A549 (cell line): ENCODE measurements around the gene SMG9. TPM values are rescaled to one million over a fixed set of nuclear protein-coding genes. Genes with fewer than 3 reads are reported as not detected.
A peak's percentile ranks its signal among the peaks of the same experiment; 100 is the strongest.
"Not testable (repeated sequence)": the region's sequence is repeated elsewhere in the genome, so short reads cannot be mapped to it uniquely, and the experiment has no call there.

Source experiments
- ATAC-seq, 2 experiments: fragments of 200-7000 bp in 1 of 2; fragments of >200 bp in 1 of 2; cut with Nextera tagmentation in 1 of 2; cut with Tn5 transposase in 1 of 2; 3 replicates each; pipeline versions ENCODE4 v1.8.0 to v1.9.1; 2018 to 2020; ENCODE audit warnings: mild to moderate bottlenecking in 1 of 2, moderate library complexity in 1 of 2
- CTCF ChIA-PET: fragments of 300-600 bp; sonication (Branson Sonifier 250); formaldehyde crosslinking; extraction: SDS; loops from one replicate; lab custom pipeline; 2021; ENCODE audit warnings: antibody characterized with exemption, inconsistent platforms; lab: Yijun Ruan, JAX
- POLR2A ChIA-PET: fragments of 350-600 bp; formaldehyde crosslinking; extraction: SDS; loops from one replicate; lab custom pipeline; 2021; ENCODE audit warnings: antibody characterized with exemption, inconsistent platforms; lab: Yijun Ruan, JAX
- DNase-seq, 2 experiments: peaks; one replicate each; pipeline versions ENCODE4 v3.0.0 to v3.0.0-alpha.2; 2011 to 2016; ENCODE audit warnings: low read depth in 1 of 2, low spot score in 1 of 2
- FAIRE-seq: peaks from 2 replicates; lab custom pipeline; 2011; peaks lifted over from hg19 to GRCh38; lab: Jason Lieb, UNC
- H3K27ac ChIP-seq, 2 experiments: fragments of >200 bp; sonication (Bioruptor Twin); formaldehyde crosslinking; 3 replicates each; pipeline ENCODE4 v1.5.1; 2016 to 2017
- H3K4me1 ChIP-seq: fragments of >200 bp; sonication (Bioruptor Twin); formaldehyde crosslinking; 3 replicates; pipeline ENCODE4 v1.6.1; 2016
- H3K4me2 ChIP-seq: fragments of >200 bp; sonication (Bioruptor Twin); formaldehyde crosslinking; 3 replicates; pipeline ENCODE4 v1.6.1; 2016
- H3K4me3 ChIP-seq: fragments of >200 bp; sonication (Bioruptor Twin); formaldehyde crosslinking; 3 replicates; pipeline ENCODE4 v1.5.1; 2016
- H3K9me3 ChIP-seq: fragments of >200 bp; sonication (Bioruptor Twin); formaldehyde crosslinking; 3 replicates; pipeline ENCODE4 v1.6.1; 2016
- BHLHE40 ChIP-seq: IDR thresholded peaks from 2 replicates; pipeline ENCODE4 v1.6.1; 2012; ENCODE audit warnings: low read depth, low read length, inconsistent platforms
- CBX8 ChIP-seq: fragments of 200-600 bp; sonication (generic); IDR thresholded peaks from 2 replicates; pipeline ENCODE4 v1.6.1; 2016
- CEBPB ChIP-seq, 2 experiments: fragments of >200 bp in 1 of 2; sonication (Bioruptor Twin) in 1 of 2; formaldehyde crosslinking in 1 of 2; IDR thresholded peaks; 2 replicates each; pipeline ENCODE4 v1.6.1; 2012 to 2016
- CHD2 ChIP-seq: fragments of 150-350 bp; IDR thresholded peaks from 2 replicates; pipeline ENCODE4 v1.6.1; 2014; ENCODE audit warnings: low read length; ENCODE audit not compliant: partially characterized antibody
- E2F6 ChIP-seq: IDR thresholded peaks from 2 replicates; pipeline ENCODE4 v1.6.1; 2012; ENCODE audit warnings: low read depth, borderline replicate concordance
- EHF ChIP-seq: fragments of 250-450 bp; sonication (Bioruptor Pico); IDR thresholded peaks from 2 replicates; pipeline ENCODE4 v1.5.0; 2020; ENCODE audit warnings: mild to moderate bottlenecking
- EHMT2 ChIP-seq: fragments of 200-600 bp; sonication (generic); IDR thresholded peaks from 2 replicates; pipeline ENCODE4 v1.6.1; 2016; ENCODE audit warnings: antibody characterized with exemption, low read depth, mild to moderate bottlenecking, moderate library complexity
- EP300 ChIP-seq, 2 experiments: fragments of >200 bp; sonication (Bioruptor Twin); formaldehyde crosslinking; IDR thresholded peaks; 2 replicates in 1 of 2; 3 replicates in 1 of 2; pipeline ENCODE4 v1.6.1; 2016 to 2017
- ESRRA ChIP-seq: fragments of 150-350 bp; IDR thresholded peaks from 2 replicates; pipeline ENCODE4 v1.6.1; 2014; ENCODE audit warnings: mild to moderate bottlenecking, low read length, borderline replicate concordance
- FOSL2 ChIP-seq, 2 experiments: fragments of 450-650 bp in 1 of 2; fragments of >200 bp in 1 of 2; sonication (Bioruptor Twin) in 1 of 2; formaldehyde crosslinking; IDR thresholded peaks; 2 replicates each; pipeline versions ENCODE4 v1.5.0 to v1.6.1; 2016 to 2020; ENCODE audit warnings: mild to moderate bottlenecking in 1 of 2, moderate library complexity in 1 of 2
- GATA3 ChIP-seq: IDR thresholded peaks from 2 replicates; pipeline ENCODE4 v1.6.1; 2012; ENCODE audit warnings: borderline replicate concordance
- HDAC2 ChIP-seq: fragments of 200-600 bp; sonication (generic); IDR thresholded peaks from 2 replicates; pipeline ENCODE4 v1.6.1; 2016
- HOXB13 ChIP-seq: fragments of 250-450 bp; sonication (Bioruptor Pico); IDR thresholded peaks from 2 replicates; pipeline ENCODE4 v1.5.0; 2020; ENCODE audit warnings: low read depth, mild to moderate bottlenecking, moderate library complexity
- JUN ChIP-seq, 2 experiments: fragments of >200 bp; sonication (Bioruptor Twin); formaldehyde crosslinking; IDR thresholded peaks; 2 replicates in 1 of 2; 3 replicates in 1 of 2; pipeline ENCODE4 v1.6.1; 2016 to 2017
- JUNB ChIP-seq: fragments of >200 bp; sonication (Bioruptor Twin); formaldehyde crosslinking; IDR thresholded peaks from 2 replicates; pipeline ENCODE4 v1.6.1; 2016
- KDM1A ChIP-seq: fragments of 200-600 bp; sonication (generic); IDR thresholded peaks from 2 replicates; pipeline ENCODE4 v1.6.1; 2016; ENCODE audit warnings: low read depth, mild to moderate bottlenecking
- KDM5A ChIP-seq: fragments of 200-600 bp; sonication (generic); IDR thresholded peaks from 2 replicates; pipeline ENCODE4 v1.6.1; 2016; ENCODE audit warnings: antibody characterized with exemption, mild to moderate bottlenecking
- MAFK ChIP-seq: fragments of 450-650 bp; IDR thresholded peaks from 2 replicates; pipeline ENCODE4 v1.6.1; 2014; ENCODE audit not compliant: partially characterized antibody
- MAX ChIP-seq: IDR thresholded peaks from 2 replicates; pipeline ENCODE4 v1.6.1; 2012
- MAZ ChIP-seq: fragments of 150-350 bp; IDR thresholded peaks from 2 replicates; pipeline ENCODE4 v1.6.1; 2014; ENCODE audit warnings: antibody characterized with exemption, low read depth, low read length, borderline replicate concordance
- MYC ChIP-seq: IDR thresholded peaks from 2 replicates; pipeline ENCODE4 v1.6.1; 2012; ENCODE audit warnings: mild to moderate bottlenecking, inconsistent platforms, low read length, improper control_type of control experiment, borderline replicate concordance
- NR3C1 ChIP-seq: fragments of >200 bp; sonication (Bioruptor Twin); formaldehyde crosslinking; IDR thresholded peaks from 3 replicates; pipeline ENCODE4 v1.6.1; 2017
- PHF8 ChIP-seq: fragments of 200-600 bp; sonication (generic); IDR thresholded peaks from 2 replicates; pipeline ENCODE4 v1.6.1; 2016; ENCODE audit warnings: low read depth, mild to moderate bottlenecking, antibody characterized with exemption, moderate library complexity, borderline replicate concordance
- POLR2A ChIP-seq: IDR thresholded peaks from 2 replicates; pipeline ENCODE4 v1.6.1; 2012; ENCODE audit warnings: mild to moderate bottlenecking, low read length
- POLR2AphosphoS2 ChIP-seq: conservative IDR thresholded peaks from 2 replicates; pipeline ENCODE4 v1.6.1; 2012; ENCODE audit warnings: low read length, improper control_type of control experiment, inconsistent platforms
- RAD21 ChIP-seq, 2 experiments: fragments of >200 bp in 1 of 2; sonication (Bioruptor Twin) in 1 of 2; formaldehyde crosslinking in 1 of 2; IDR thresholded peaks in 1 of 2; conservative IDR thresholded peaks in 1 of 2; 2 replicates in 1 of 2; 3 replicates in 1 of 2; pipeline ENCODE4 v1.6.1; 2012 to 2018; ENCODE audit warnings: inconsistent platforms in 1 of 2
- RARB ChIP-seq: fragments of 250-450 bp; sonication (Bioruptor Pico); IDR thresholded peaks from 2 replicates; pipeline ENCODE4 v1.8.0; 2021; ENCODE audit warnings: mild to moderate bottlenecking, moderate library complexity
- RFX5 ChIP-seq: fragments of 450-650 bp; IDR thresholded peaks from 2 replicates; pipeline ENCODE4 v1.7.1; 2014; ENCODE audit warnings: antibody characterized with exemption, mild to moderate bottlenecking, moderate library complexity
- SMC3 ChIP-seq: fragments of >200 bp; sonication (Bioruptor Twin); formaldehyde crosslinking; IDR thresholded peaks from 3 replicates; pipeline ENCODE4 v1.6.1; 2018; ENCODE audit warnings: inconsistent platforms
- SREBF2 ChIP-seq: fragments of 450-650 bp; IDR thresholded peaks from 2 replicates; pipeline ENCODE4 v1.6.1; 2014; ENCODE audit warnings: mild to moderate bottlenecking, moderate library complexity
- ZC3H11A ChIP-seq: fragments of 450-650 bp; IDR thresholded peaks from 2 replicates; pipeline ENCODE4 v1.6.1; 2014; ENCODE audit warnings: antibody characterized with exemption, mild to moderate bottlenecking
- ZNF302 ChIP-seq: fragments of 250-450 bp; sonication (Bioruptor Pico); IDR thresholded peaks from 2 replicates; pipeline ENCODE4 v1.9.0; 2021; ENCODE audit warnings: inconsistent platforms, mild to moderate bottlenecking, moderate library complexity
- WGBS: methylation state at CpG from one replicate; pipeline ENCODE4 v1.1.6; 2017; ENCODE audit errors: missing lambda C conversion rate; 5-methylcytosine and 5-hydroxymethylcytosine counted together
- polyA plus RNA-seq, 4 experiments: library from polyadenylated mRNA; depleted of rRNA in 3 of 4; stranded (reverse); fragments of >200 nt; fragmentation: RNase III in 1 of 4; extraction: RNeasy Plus Mini Kit Qiagen cat#74134 plus additional on column Dnase treatment in 1 of 4; gene quantifications; 2 replicates in 3 of 4; 3 replicates in 1 of 4; pipeline ENCODE4 v1.2.3, GENCODE V29; 2011 to 2017
- TF ChIP-seq, protein P1 (sequence below): fragments of 200-600 bp; sonication (generic); IDR thresholded peaks from 2 replicates; pipeline ENCODE4 v1.6.1; 2016; ENCODE audit warnings: antibody characterized with exemption, mild to moderate bottlenecking, moderate library complexity
- TF ChIP-seq, protein P2 (sequence below): fragments of >200 bp; sonication (Bioruptor Twin); formaldehyde crosslinking; IDR thresholded peaks from 3 replicates; pipeline ENCODE4 v1.6.1; 2016

SMG9 gene
- polyA plus RNA-seq, 2 of the 4 experiments (the other 2 are of a cell fraction) = 14.2 to 44.2 TPM

DNA sequence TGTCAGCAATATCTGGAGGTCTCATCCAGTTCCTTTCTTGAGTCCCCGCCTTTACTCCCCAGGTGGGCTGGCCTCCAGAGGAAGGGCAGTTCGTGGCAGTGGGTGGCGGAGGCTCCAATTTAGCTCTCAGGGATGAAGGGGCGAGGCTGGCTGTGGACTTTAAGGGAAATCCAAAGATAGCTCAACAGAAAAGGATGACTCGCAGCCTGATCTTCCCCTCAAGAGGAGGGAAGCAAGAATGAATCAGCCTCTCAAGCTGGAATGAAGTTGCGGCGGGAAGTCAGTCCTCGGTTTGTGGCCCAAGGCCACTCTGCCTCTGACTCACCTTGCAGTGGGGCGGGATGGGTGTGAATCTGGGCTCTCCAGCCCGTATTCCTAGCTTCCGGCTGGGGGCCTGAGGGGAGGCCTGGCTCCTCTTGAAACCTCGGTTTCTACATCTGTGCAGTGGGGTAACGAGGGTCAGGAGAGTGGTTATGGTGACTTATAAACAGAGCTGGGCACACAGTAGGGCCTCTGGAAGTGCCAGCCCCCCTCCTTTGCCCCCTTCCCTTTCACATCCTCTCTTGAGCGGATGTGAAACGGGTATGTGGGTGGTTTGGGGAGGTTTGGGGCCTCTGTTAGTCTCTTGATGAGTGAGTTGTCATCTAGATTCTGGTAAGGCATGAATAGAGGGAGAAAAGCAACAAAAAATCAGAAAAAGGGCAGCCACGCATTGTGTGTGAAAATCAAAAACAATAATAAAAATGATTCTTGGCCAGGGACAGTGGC is 10.5 kb upstream of the SMG9 start:
- peaks cover 38% of the 10 kb centered on the region for H3K4me1 ChIP-seq
- ChIA-PET CTCF (interaction anchor here (0.6 to 22.3 kb wide), 14 partner anchors 11 to 260 kb away, joined by 3 to 565 read pairs (median 4); partner anchors contain the start of genes KCNN4, PLAUR, SMG9 and ZNF221), POLR2A (interaction anchor here (0.6 to 1.7 kb wide), 13 partner anchors 8 to 97 kb away, joined by 3 to 46 read pairs (median 6); partner anchors contain the start of genes KCNN4, PLAUR and SMG9)
- TF ChIP-seq MYC (no peak; the same call in 1 of the 2 replicates), RARB (CRISPR knock-in tag) (no peak), EHF (CRISPR knock-in tag) (no peak), JUNB (peak; percentile 84), HDAC2 (no peak), KDM1A (peak; percentile 62; the same call in 1 of the 2 replicates), BHLHE40 (no peak), HOXB13 (no peak), ZC3H11A (no peak), ESRRA (no peak), ZNF302 (no peak), MAZ (no peak), NR3C1 (no peak), EHMT2 (no peak), GATA3 (peak; percentile 60; the same call in 1 of the 2 replicates), MAX (peak; percentile 92), SREBF2 (no peak), SMC3 (no peak; the same call in 2 of the 3 replicates), MAFK (peak; percentile 30), CBX8 (no peak), KDM5A (no peak), POLR2AphosphoS2 (no peak), FOSL2 (IDR thresholded peaks at IDR 0.05) (peak; percentile 90), FOSL2 (CRISPR knock-in tag; IDR thresholded peaks at IDR 0.05) (peak; percentile 98), JUN (IDR thresholded peaks at IDR 0.05) (peak; percentile 79 to 85; a peak in 3 of 5 replicates), EP300 (IDR thresholded peaks at IDR 0.05) (peak in 1 of 2 experiments; percentile 44; a peak in 1 of 5 replicates), CEBPB (IDR thresholded peaks at IDR 0.05) (peak in 1 of 2 experiments; percentile 40; a peak in 1 of 4 replicates), CHD2 (no peak), E2F6 (peak; percentile 72; the same call in 1 of the 2 replicates), POLR2A (no peak), PHF8 (no peak), RAD21 (conservative IDR thresholded peaks at IDR 0.05 in 1 of 2, IDR thresholded peaks at IDR 0.05 in 1 of 2) (peak; percentile 7 to 24; a peak in 2 of 5 replicates), RFX5 (no peak)
- TF ChIP-seq, protein P1, sequence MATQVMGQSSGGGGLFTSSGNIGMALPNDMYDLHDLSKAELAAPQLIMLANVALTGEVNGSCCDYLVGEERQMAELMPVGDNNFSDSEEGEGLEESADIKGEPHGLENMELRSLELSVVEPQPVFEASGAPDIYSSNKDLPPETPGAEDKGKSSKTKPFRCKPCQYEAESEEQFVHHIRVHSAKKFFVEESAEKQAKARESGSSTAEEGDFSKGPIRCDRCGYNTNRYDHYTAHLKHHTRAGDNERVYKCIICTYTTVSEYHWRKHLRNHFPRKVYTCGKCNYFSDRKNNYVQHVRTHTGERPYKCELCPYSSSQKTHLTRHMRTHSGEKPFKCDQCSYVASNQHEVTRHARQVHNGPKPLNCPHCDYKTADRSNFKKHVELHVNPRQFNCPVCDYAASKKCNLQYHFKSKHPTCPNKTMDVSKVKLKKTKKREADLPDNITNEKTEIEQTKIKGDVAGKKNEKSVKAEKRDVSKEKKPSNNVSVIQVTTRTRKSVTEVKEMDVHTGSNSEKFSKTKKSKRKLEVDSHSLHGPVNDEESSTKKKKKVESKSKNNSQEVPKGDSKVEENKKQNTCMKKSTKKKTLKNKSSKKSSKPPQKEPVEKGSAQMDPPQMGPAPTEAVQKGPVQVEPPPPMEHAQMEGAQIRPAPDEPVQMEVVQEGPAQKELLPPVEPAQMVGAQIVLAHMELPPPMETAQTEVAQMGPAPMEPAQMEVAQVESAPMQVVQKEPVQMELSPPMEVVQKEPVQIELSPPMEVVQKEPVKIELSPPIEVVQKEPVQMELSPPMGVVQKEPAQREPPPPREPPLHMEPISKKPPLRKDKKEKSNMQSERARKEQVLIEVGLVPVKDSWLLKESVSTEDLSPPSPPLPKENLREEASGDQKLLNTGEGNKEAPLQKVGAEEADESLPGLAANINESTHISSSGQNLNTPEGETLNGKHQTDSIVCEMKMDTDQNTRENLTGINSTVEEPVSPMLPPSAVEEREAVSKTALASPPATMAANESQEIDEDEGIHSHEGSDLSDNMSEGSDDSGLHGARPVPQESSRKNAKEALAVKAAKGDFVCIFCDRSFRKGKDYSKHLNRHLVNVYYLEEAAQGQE = no peak
- TF ChIP-seq, protein P2, sequence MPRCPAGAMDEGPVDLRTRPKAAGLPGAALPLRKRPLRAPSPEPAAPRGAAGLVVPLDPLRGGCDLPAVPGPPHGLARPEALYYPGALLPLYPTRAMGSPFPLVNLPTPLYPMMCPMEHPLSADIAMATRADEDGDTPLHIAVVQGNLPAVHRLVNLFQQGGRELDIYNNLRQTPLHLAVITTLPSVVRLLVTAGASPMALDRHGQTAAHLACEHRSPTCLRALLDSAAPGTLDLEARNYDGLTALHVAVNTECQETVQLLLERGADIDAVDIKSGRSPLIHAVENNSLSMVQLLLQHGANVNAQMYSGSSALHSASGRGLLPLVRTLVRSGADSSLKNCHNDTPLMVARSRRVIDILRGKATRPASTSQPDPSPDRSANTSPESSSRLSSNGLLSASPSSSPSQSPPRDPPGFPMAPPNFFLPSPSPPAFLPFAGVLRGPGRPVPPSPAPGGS = no peak
- TF ChIP-seq, all 56 proteins: peak for 11
- WGBS = 12% methylated on average over 16 of the region's 16 CpGs
- peak overlapping the region; percentile 73 for H3K4me2 ChIP-seq
- DNase-seq (peak; percentile 93 to 95), ATAC-seq (peak; percentile 92 to 94), FAIRE-seq (peak; percentile 100)
- H3K4me3 ChIP-seq = 0 out of 3 replicates have a peak overlapping the region, but pooled peaks have one; percentile 2
- peak overlapping the region; percentile 90 to 92 for H3K27ac ChIP-seq
- H3K9me3 ChIP-seq = no peaks in the 10 kb centered on the region

- FAIRE-seq, DNase-seq, H3K9me3 ChIP-seq: not testable (repeated sequence)
- 0 out of 3 replicates have a peak overlapping the region, but pooled peaks have one; percentile 2 for H3K4me3 ChIP-seq
- 59% methylated on average over 8 of the region's 8 CpGs for WGBS
- peak overlapping the region; percentile 90 to 92 for H3K27ac ChIP-seq
- ATAC-seq = peak; percentile 36 to 60
- POLR2A ChIA-PET = interaction anchor here (0.6 to 1.7 kb wide), 13 partner anchors 8 to 96 kb away, joined by 3 to 46 read pairs (median 6); partner anchors contain the start of genes KCNN4, PLAUR and SMG9
- CTCF ChIA-PET = interaction anchor here (0.8 to 22.3 kb wide), 8 partner anchors 10 to 245 kb away, joined by 3 to 565 read pairs (median 20); partner anchors contain the start of genes KCNN4, PLAUR, SMG9 and ZNF575
- H3K4me1 ChIP-seq = peaks cover 42% of the 10 kb centered on the region
- peak overlapping the region; percentile 73 for H3K4me2 ChIP-seq
Measured at GRCh38 chr19:43764684-43765083, 9.9 kb upstream of the SMG9 start.
